H1 (cell line): ENCODE measurements around the gene B3GAT1. TPM values are rescaled to one million over a fixed set of nuclear protein-coding genes. Genes with fewer than 3 reads are reported as not detected.

Experiments
- CTCF ChIA-PET: fragments of 300-600 bp; sonication (Branson Sonifier 250); formaldehyde crosslinking; loops from one replicate; lab custom pipeline; 2021; ENCODE audit not compliant: partially characterized antibody; lab: Charles Lee
- POLR2A ChIA-PET: fragments of 300-600 bp; sonication (Branson Sonifier 250); formaldehyde crosslinking; loops from one replicate; lab custom pipeline; 2021; ENCODE audit warnings: inconsistent platforms; ENCODE audit not compliant: partially characterized antibody; lab: Charles Lee
- DNase-seq, 2 experiments: peaks; one replicate each; pipeline versions ENCODE4 v3.0.0 to v3.0.0-alpha.2; 2010 to 2022; ENCODE audit warnings: low spot score in 2 of 2, low read depth in 1 of 2, mixed read lengths in 1 of 2
- FAIRE-seq: peaks from 2 replicates; lab custom pipeline; 2011; peaks lifted over from hg19 to GRCh38; lab: Jason Lieb, UNC
- H2AFZ ChIP-seq: 2 replicates; pipeline ENCODE4 v1.8.1; 2012; ENCODE audit warnings: low read length, inconsistent platforms
- H2AK5ac ChIP-seq: 2 replicates; pipeline ENCODE4 v1.6.1; 2013; ENCODE audit warnings: low read depth, low read length
- H2BK120ac ChIP-seq: replicated peaks from 2 replicates; pipeline ENCODE3; 2013; ENCODE audit warnings: low read depth, low read length, inconsistent platforms
- H2BK12ac ChIP-seq: 2 replicates; pipeline ENCODE4 v1.6.1; 2013; ENCODE audit warnings: low read depth, low read length
- H2BK15ac ChIP-seq: 2 replicates; pipeline ENCODE4 v1.6.1; 2013; ENCODE audit warnings: low read length
- H2BK20ac ChIP-seq: 2 replicates; pipeline ENCODE4 v1.6.1; 2013; ENCODE audit warnings: low read length
- H2BK5ac ChIP-seq: 2 replicates; pipeline ENCODE4 v1.6.1; 2013; ENCODE audit warnings: low read depth, low read length
- H3K14ac ChIP-seq: 2 replicates; pipeline ENCODE4 v1.6.1; 2013; ENCODE audit warnings: inconsistent platforms; ENCODE audit not compliant: insufficient read length
- H3K18ac ChIP-seq: 2 replicates; pipeline ENCODE4 v1.6.1; 2013; ENCODE audit warnings: low read length; ENCODE audit errors: extremely low read depth
- H3K23ac ChIP-seq: 2 replicates; pipeline ENCODE4 v1.6.1; 2013; ENCODE audit warnings: inconsistent platforms; ENCODE audit not compliant: insufficient read length
- H3K23me2 ChIP-seq: 2 replicates; pipeline ENCODE4 v1.6.1; 2013; ENCODE audit warnings: low read depth, low read length
- H3K27ac ChIP-seq: 2 replicates; pipeline ENCODE4 v1.6.1; 2011; ENCODE audit warnings: low read depth, low read length, inconsistent platforms
- H3K27me3 ChIP-seq, 4 experiments: replicated peaks in 1 of 4; 1 replicate in 1 of 4; 2 replicates in 3 of 4; pipeline versions ENCODE4 v1.6.1 to v1.8.1; 2011 to 2013; ENCODE audit warnings: low read length in 3 of 4, mild to moderate bottlenecking in 3 of 4, inconsistent platforms in 2 of 4, mixed read lengths in 2 of 4, moderate library complexity in 1 of 4; ENCODE audit not compliant: control insufficient read depth in 3 of 4, insufficient read depth in 3 of 4; ENCODE audit errors: extremely low read depth in 1 of 4
- H3K36me3 ChIP-seq, 4 experiments: 2 replicates each; pipeline versions ENCODE4 v1.6.1 to v1.8.1; 2011 to 2013; ENCODE audit warnings: mild to moderate bottlenecking in 4 of 4, low read length in 3 of 4, moderate library complexity in 2 of 4, control low read depth in 1 of 4, inconsistent platforms in 1 of 4; ENCODE audit not compliant: insufficient read depth in 4 of 4, control insufficient read depth in 2 of 4
- H3K4ac ChIP-seq: replicated peaks from 2 replicates; pipeline ENCODE3; 2013; ENCODE audit warnings: low read length, low read depth, mixed read lengths, inconsistent platforms; ENCODE audit not compliant: insufficient read length
- H3K4me1 ChIP-seq, 4 experiments: replicated peaks in 1 of 4; 1 replicate in 1 of 4; 2 replicates in 3 of 4; pipeline versions ENCODE4 v1.6.1 to v1.8.1; 2011 to 2013; ENCODE audit warnings: low read length in 3 of 4, inconsistent platforms in 2 of 4, mixed read lengths in 1 of 4; ENCODE audit not compliant: insufficient read depth in 4 of 4, control insufficient read depth in 3 of 4
- H3K4me2 ChIP-seq, 2 experiments: 2 replicates each; pipeline versions ENCODE4 v1.6.1 to v1.8.1; 2011 to 2013; ENCODE audit warnings: low read depth in 2 of 2, low read length in 2 of 2, control low read depth in 1 of 2, inconsistent platforms in 1 of 2, mild to moderate bottlenecking in 1 of 2; ENCODE audit not compliant: insufficient read depth in 1 of 2
- H3K4me3 ChIP-seq, 4 experiments: fragments of 200-600, 300-600 bp in 1 of 4; sonication (generic), shearing (Covaris generic), sonication (Bioruptor Twin) in 1 of 4; 2 replicates each; pipeline versions ENCODE4 v1.5.1 to v1.8.1; 2011 to 2016; ENCODE audit warnings: low read length in 4 of 4, low read depth in 3 of 4, control low read depth in 2 of 4, inconsistent platforms in 2 of 4, mild to moderate bottlenecking in 2 of 4, mixed read lengths in 1 of 4, moderate library complexity in 1 of 4; ENCODE audit not compliant: insufficient read depth in 2 of 4; ENCODE audit errors: extremely low read depth in 1 of 4
- H3K56ac ChIP-seq: replicated peaks from 2 replicates; pipeline ENCODE3; 2013; ENCODE audit warnings: low read depth, mild to moderate bottlenecking, mixed read lengths, low read length, inconsistent platforms; ENCODE audit not compliant: insufficient read length
- H3K79me1 ChIP-seq: 2 replicates; pipeline ENCODE4 v1.6.1; 2013; ENCODE audit warnings: low read depth, low read length, control low read depth
- H3K79me2 ChIP-seq, 2 experiments: 2 replicates each; pipeline versions ENCODE4 v1.6.1 to v1.8.1; 2012 to 2013; ENCODE audit warnings: low read length in 2 of 2, mild to moderate bottlenecking in 2 of 2, inconsistent platforms in 1 of 2; ENCODE audit not compliant: insufficient read depth in 2 of 2, control insufficient read depth in 1 of 2
- H3K9ac ChIP-seq, 4 experiments: replicated peaks in 1 of 4; 1 replicate in 1 of 4; 2 replicates in 3 of 4; pipeline versions ENCODE4 v1.6.1 to v1.8.1; 2011 to 2013; ENCODE audit warnings: low read depth in 3 of 4, low read length in 3 of 4, control low read depth in 2 of 4, mild to moderate bottlenecking in 2 of 4, moderate library complexity in 2 of 4, inconsistent platforms in 1 of 4; ENCODE audit errors: extremely low read depth in 1 of 4
- H3K9me3 ChIP-seq, 2 experiments: 2 replicates each; pipeline versions ENCODE4 v1.6.1 to v1.8.1; 2012 to 2013; ENCODE audit warnings: mild to moderate bottlenecking in 2 of 2, moderate library complexity in 2 of 2, control low read depth in 1 of 2, inconsistent platforms in 1 of 2, low read depth in 1 of 2, low read length in 1 of 2, mixed read lengths in 1 of 2; ENCODE audit not compliant: insufficient read depth in 2 of 2
- H4K20me1 ChIP-seq, 2 experiments: replicated peaks in 1 of 2; 2 replicates each; pipeline versions ENCODE3 to v1.8.1; 2011 to 2013; ENCODE audit warnings: inconsistent platforms in 2 of 2, low read length in 2 of 2, mild to moderate bottlenecking in 1 of 2; ENCODE audit not compliant: insufficient read depth in 2 of 2, control insufficient read depth in 1 of 2
- H4K5ac ChIP-seq: 2 replicates; pipeline ENCODE4 v1.6.1; 2013; ENCODE audit warnings: low read length, low read depth, mixed read lengths, inconsistent platforms; ENCODE audit not compliant: insufficient read length
- H4K8ac ChIP-seq: 2 replicates; pipeline ENCODE4 v1.8.0; 2013; ENCODE audit warnings: mild to moderate bottlenecking, moderate library complexity, low read length, inconsistent platforms; ENCODE audit not compliant: insufficient read depth; ENCODE audit errors: extremely low read depth
- H4K91ac ChIP-seq: replicated peaks from 2 replicates; pipeline ENCODE3; 2013; ENCODE audit warnings: low read length, mixed read lengths, inconsistent platforms; ENCODE audit not compliant: insufficient read length
- CEBPB ChIP-seq: IDR thresholded peaks from 2 replicates; pipeline ENCODE4 v1.6.1; 2012; ENCODE audit warnings: low read depth, low read length
- CHD1 ChIP-seq: IDR thresholded peaks from 2 replicates; pipeline ENCODE4 v1.6.1; 2012; ENCODE audit warnings: low read depth, low read length, improper control_type of control experiment
- CHD2 ChIP-seq: IDR thresholded peaks from 2 replicates; pipeline ENCODE4 v1.6.1; 2012; ENCODE audit warnings: low read length, improper control_type of control experiment
- HDAC2 ChIP-seq, 2 experiments: fragments of 300-600 bp in 1 of 2; sonication (generic) in 1 of 2; IDR thresholded peaks; 2 replicates each; pipeline ENCODE4 v1.6.1; 2011 to 2012; ENCODE audit warnings: low read depth in 2 of 2, low read length in 2 of 2, mild to moderate bottlenecking in 2 of 2, moderate library complexity in 2 of 2, borderline replicate concordance in 1 of 2, inconsistent platforms in 1 of 2
- SAP30 ChIP-seq: fragments of 300-600 bp; sonication (generic); IDR thresholded peaks from 2 replicates; pipeline ENCODE4 v1.7.1; 2012; ENCODE audit warnings: low read length, moderate library complexity, mild to moderate bottlenecking, inconsistent platforms; ENCODE audit not compliant: insufficient read depth, insufficient replicate concordance
- SUZ12 ChIP-seq: fragments of 200-600 bp; sonication (generic); IDR thresholded peaks from 2 replicates; pipeline ENCODE4 v1.6.1; 2012; ENCODE audit warnings: mild to moderate bottlenecking, inconsistent platforms, low read length, moderate library complexity, mixed read lengths
- WGBS, 2 experiments: shearing (Covaris generic) in 1 of 2; methylation state at CpG; one replicate each; pipeline versions ENCODE4 v1.1.6 to v1.1.7; 2013 to 2015; ENCODE audit warnings: low lambda C conversion rate in 2 of 2, mixed read lengths in 2 of 2, inconsistent platforms in 1 of 2, low coverage in 1 of 2, missing lambda C conversion rate in 1 of 2; ENCODE audit not compliant: insufficient replicate concordance in 2 of 2, insufficient coverage in 1 of 2, insufficient read length in 1 of 2; ENCODE audit errors: extremely low coverage in 1 of 2, missing lambda C conversion rate in 1 of 2; 5-methylcytosine and 5-hydroxymethylcytosine counted together
- polyA plus RNA-seq, 7 experiments: library from polyadenylated mRNA; depleted of rRNA in 3 of 7; stranded (reverse) in 5 of 7; unstranded in 2 of 7; fragments of >200 nt in 5 of 7; fragments of 200-250 nt in 2 of 7; gene quantifications; 1 replicate in 5 of 7; 2 replicates in 1 of 7; 4 replicates in 1 of 7; pipeline versions ENCODE4 v1.2.1 to v1.2.3, GENCODE V29; 2011 to 2013; ENCODE audit warnings: missing spikeins in 2 of 7, mixed read lengths in 2 of 7
- total RNA-seq: library from RNA; stranded (reverse); fragmentation: NEBNext Ultra II Directional; extraction: Animal tissue kit (Norgen Biotek cat#: 25700); gene quantifications from 2 replicates; pipeline ENCODE4 v1.2.1, GENCODE V29; 2021
- TF ChIP-seq, protein P1 (sequence below): IDR thresholded peaks from 2 replicates; pipeline ENCODE4 v1.6.1; 2012; ENCODE audit warnings: low read length, inconsistent platforms

The B3GAT1 gene
- total and polyA plus RNA-seq, 2 of the 8 experiments (the other 6 are each of a cell fraction or from before 2014, with no cell fraction given) = 19.7 to 32.4 TPM

DNA sequence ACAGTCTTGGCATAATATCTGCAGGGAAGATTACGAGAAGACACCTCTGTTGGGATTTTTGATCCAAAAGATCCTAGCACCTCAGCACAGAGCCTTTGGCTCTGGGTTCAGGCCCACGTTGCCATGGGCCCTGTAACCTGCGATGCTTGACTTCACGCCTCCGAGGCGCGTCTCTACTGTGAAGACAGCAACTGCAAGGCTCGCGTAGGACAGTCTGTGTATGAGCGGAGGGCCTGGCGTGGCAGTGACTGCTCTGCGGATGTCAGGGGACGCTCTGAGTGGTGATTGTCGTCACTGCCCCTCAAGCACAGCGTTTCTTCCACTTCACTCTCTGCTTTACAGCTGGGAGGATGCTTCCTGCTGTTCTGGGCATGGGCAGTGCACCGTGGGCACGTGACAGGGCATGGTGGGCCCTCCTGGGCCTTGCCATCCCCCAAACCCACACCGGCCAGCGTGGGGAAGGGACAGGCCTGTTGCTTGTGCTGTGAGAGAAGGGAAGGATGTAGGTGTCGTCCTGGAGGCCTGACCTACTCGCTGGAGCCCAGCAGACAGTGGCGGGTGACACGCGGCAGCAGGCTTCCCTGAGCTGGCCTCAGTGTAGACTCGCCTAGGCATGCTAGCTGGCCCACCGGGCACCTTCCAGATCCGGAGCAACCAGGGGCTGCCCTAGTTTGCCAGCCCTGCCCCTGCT is 53.7 kb downstream of the B3GAT1 start:
- CTCF ChIA-PET = interaction anchor here (0.7 to 2.4 kb wide), 16 partner anchors 9 to 510 kb away, joined by 3 to 10 read pairs (median 4); no protein-coding TSS in a partner anchor
- no peak overlapping the region for H2BK120ac ChIP-seq
- DNase-seq = no peak

More for the DNA sequence above, 53.7 kb downstream of the B3GAT1 start:
- H3K79me1 ChIP-seq = no peaks in the 10 kb centered on the region
- H4K20me1 ChIP-seq = no peaks in the 10 kb centered on the region
- TF ChIP-seq CHD2 (no peak), SAP30 (no peak), HDAC2 (IDR thresholded peaks at IDR 0.05; ENCODE audit: borderline replicate concordance in 1 of 2, low read depth in 2 of 2, low read length in 2 of 2) (no peak), CEBPB (no peak), CHD1 (no peak), SUZ12 (no peak)
- TF ChIP-seq, protein P1, sequence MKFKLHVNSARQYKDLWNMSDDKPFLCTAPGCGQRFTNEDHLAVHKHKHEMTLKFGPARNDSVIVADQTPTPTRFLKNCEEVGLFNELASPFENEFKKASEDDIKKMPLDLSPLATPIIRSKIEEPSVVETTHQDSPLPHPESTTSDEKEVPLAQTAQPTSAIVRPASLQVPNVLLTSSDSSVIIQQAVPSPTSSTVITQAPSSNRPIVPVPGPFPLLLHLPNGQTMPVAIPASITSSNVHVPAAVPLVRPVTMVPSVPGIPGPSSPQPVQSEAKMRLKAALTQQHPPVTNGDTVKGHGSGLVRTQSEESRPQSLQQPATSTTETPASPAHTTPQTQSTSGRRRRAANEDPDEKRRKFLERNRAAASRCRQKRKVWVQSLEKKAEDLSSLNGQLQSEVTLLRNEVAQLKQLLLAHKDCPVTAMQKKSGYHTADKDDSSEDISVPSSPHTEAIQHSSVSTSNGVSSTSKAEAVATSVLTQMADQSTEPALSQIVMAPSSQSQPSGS = no peak
- no peak overlapping the region for H3K27ac ChIP-seq
- no peaks in the 10 kb centered on the region for H3K36me3 ChIP-seq
- 96% methylated on average over 26 of the region's 27 CpGs; no CpG with 5 or more reads in 1 of the 2 experiments for WGBS, 2 experiments
- H2BK20ac ChIP-seq = no peak overlapping the region
- no peak overlapping the region for H4K8ac ChIP-seq
- H3K9ac ChIP-seq = no peak overlapping the region
- no peaks in the 10 kb centered on the region; a peak in 1 of 7 replicates for H3K4me1 ChIP-seq
- H4K91ac ChIP-seq = peak overlapping the region; percentile 20
- peak overlapping the region; percentile 46; the same call in 1 of the 2 replicates for H2BK15ac ChIP-seq
- H2AK5ac ChIP-seq = no peak overlapping the region
- no peak overlapping the region for H3K56ac ChIP-seq
- POLR2A ChIA-PET = interaction anchor here (1.0 kb wide), 1 partner anchor 12 kb away, joined by 3 read pairs; no protein-coding TSS in a partner anchor
- H3K23me2 ChIP-seq = no peaks in the 10 kb centered on the region
- no peaks in the 10 kb centered on the region for H3K79me2 ChIP-seq
- H4K5ac ChIP-seq = no peak overlapping the region
- no peak overlapping the region for H3K4me2 ChIP-seq
- H3K4ac ChIP-seq = no peak overlapping the region
- H2BK5ac ChIP-seq = no peak overlapping the region
- H3K23ac ChIP-seq = no peak overlapping the region
- H3K27me3 ChIP-seq = peaks cover 0 to 14% (median 4%) of the 10 kb centered on the region in 4 experiments; a peak in 6 of 7 replicates
- no peak overlapping the region for H2BK12ac ChIP-seq
- no peak overlapping the region for H3K14ac ChIP-seq
- H2AFZ ChIP-seq = no peak overlapping the region
- no peak for FAIRE-seq
- H3K9me3 ChIP-seq = no peaks in the 10 kb centered on the region; a peak in 1 of 4 replicates
- H3K18ac ChIP-seq = no peak overlapping the region
- H3K4me3 ChIP-seq = no peak overlapping the region
